Measurements from ENCODE around the gene HIVEP2. TPM values are rescaled to one million over a fixed set of nuclear protein-coding genes. Genes with fewer than 3 reads are reported as not detected.
A peak's percentile ranks its signal among the peaks of the same experiment; 100 is the strongest.

HIVEP2 gene
- total RNA-seq, 1 donor from 2014 or later: 11.8 TPM

DNA sequence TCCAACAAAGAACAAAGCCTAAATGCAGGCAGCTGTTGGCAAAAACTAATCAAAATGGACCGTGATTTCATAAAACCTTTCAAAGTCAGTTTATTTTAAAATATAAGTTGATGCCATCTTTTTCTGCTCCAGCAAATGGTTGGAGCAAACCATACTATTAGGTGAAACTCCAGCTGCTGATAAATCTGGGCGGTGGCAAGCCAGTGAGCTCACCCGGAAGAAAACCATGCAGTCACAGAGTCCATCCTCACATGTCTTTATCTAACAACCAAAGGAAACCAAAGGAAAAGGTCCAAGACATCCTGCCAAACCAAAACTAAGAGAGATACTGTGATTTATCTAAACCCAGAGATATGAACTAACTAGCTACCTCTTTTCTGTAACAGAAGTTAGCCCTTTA lies 72.6 kb downstream of the HIVEP2 start:
- H3K4me1 Mint-ChIP-seq (ENCODE audit: low read depth): peaks cover 52% of the 10 kb centered on the region
- H3K27me3 Mint-ChIP-seq: no peaks in the 10 kb centered on the region
- H3K27ac Mint-ChIP-seq: peak overlapping the region; percentile 68

DNA sequence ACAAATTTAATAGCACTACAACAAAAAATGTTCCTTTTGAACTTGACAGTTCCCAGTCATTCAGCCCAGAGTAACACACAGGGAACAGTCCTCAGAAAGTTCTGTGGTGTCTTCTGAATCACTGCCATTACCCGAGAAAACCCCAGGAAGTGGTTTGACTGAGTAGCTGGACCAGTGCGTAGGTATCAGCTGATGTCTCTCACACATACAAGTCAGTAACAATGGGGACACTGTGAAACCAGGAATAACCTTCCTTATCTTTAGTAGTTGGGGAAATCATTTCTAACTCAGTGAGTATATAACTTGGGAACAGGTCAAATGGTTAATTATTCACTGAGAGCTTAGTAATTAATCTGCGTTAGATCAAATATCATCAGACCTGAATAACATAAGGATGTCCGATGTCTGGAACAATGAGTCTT lies 73.1 kb downstream of the HIVEP2 start:
- Mint-ChIP-seq H3K27ac (peak overlapping the region; percentile 84), H3K36me3 (ENCODE audit: insufficient read depth) (no peaks in the 10 kb centered on the region)

More for the DNA sequence above, 72.6 kb downstream of the HIVEP2 start:
- TF ChIP-seq, protein P1, sequence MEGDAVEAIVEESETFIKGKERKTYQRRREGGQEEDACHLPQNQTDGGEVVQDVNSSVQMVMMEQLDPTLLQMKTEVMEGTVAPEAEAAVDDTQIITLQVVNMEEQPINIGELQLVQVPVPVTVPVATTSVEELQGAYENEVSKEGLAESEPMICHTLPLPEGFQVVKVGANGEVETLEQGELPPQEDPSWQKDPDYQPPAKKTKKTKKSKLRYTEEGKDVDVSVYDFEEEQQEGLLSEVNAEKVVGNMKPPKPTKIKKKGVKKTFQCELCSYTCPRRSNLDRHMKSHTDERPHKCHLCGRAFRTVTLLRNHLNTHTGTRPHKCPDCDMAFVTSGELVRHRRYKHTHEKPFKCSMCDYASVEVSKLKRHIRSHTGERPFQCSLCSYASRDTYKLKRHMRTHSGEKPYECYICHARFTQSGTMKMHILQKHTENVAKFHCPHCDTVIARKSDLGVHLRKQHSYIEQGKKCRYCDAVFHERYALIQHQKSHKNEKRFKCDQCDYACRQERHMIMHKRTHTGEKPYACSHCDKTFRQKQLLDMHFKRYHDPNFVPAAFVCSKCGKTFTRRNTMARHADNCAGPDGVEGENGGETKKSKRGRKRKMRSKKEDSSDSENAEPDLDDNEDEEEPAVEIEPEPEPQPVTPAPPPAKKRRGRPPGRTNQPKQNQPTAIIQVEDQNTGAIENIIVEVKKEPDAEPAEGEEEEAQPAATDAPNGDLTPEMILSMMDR (IDR thresholded peaks at IDR 0.05; ENCODE audit: unreplicated experiment): no peak
- no peak overlapping the region for H3K4me3 Mint-ChIP-seq (ENCODE audit: low read depth)
- no peaks in the 10 kb centered on the region for H3K9me3 Mint-ChIP-seq (ENCODE audit: low read depth)
- no peak for DNase-seq (ENCODE audit: low spot score, unreplicated experiment)
- no peaks in the 10 kb centered on the region for H3K36me3 Mint-ChIP-seq (ENCODE audit: insufficient read depth)

DNA sequence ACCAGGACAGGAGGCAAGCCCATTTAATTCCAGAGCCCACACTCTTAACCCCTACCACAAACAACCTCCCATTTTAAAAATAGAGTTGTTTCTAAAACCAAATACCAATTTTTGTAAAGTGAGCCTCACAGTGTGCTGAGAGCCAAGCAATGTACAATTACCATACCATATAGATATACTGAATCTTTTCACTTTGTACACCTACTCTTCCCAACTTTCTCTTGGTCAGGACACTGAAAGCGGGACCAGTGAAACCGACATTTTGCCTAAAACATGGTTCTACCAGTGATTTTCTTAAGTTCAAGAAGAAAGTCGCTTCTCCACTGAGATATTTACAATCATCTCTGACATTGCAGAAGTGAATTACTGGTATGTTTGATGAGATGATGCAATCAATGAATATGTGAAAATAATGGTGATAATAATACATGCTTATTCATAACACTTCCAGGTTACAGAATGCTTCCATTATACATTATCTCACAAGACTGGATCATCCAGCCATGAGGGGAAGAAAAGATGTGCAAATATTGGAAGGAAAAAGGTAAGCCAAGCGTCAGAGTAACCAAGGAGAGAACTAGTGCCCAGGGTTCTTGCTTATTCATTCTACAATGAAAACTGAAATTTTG lies 74.1 kb downstream of the HIVEP2 start:
- no peaks in the 10 kb centered on the region for H3K27me3 Mint-ChIP-seq
- H3K9me3 Mint-ChIP-seq (ENCODE audit: low read depth): no peaks in the 10 kb centered on the region
- DNase-seq (ENCODE audit: low spot score, unreplicated experiment): no peak
- no peak overlapping the region for H3K4me3 Mint-ChIP-seq (ENCODE audit: low read depth)
- TF ChIP-seq, protein P1 (IDR thresholded peaks at IDR 0.05; ENCODE audit: unreplicated experiment): no peak
- H3K36me3 Mint-ChIP-seq (ENCODE audit: insufficient read depth): no peaks in the 10 kb centered on the region
- H3K27ac Mint-ChIP-seq: peak overlapping the region; percentile 51
- H3K4me1 Mint-ChIP-seq (ENCODE audit: low read depth): peaks cover 62% of the 10 kb centered on the region

More for the DNA sequence above, 73.1 kb downstream of the HIVEP2 start:
- H3K4me3 Mint-ChIP-seq (ENCODE audit: low read depth): no peak overlapping the region
- no peaks in the 10 kb centered on the region for H3K27me3 Mint-ChIP-seq
- H3K4me1 Mint-ChIP-seq (ENCODE audit: low read depth): peaks cover 56% of the 10 kb centered on the region
- no peak for DNase-seq (ENCODE audit: low spot score, unreplicated experiment)
- no peaks in the 10 kb centered on the region for H3K9me3 Mint-ChIP-seq (ENCODE audit: low read depth)
- TF ChIP-seq, protein P1 (IDR thresholded peaks at IDR 0.05; ENCODE audit: unreplicated experiment): no peak

DNA sequence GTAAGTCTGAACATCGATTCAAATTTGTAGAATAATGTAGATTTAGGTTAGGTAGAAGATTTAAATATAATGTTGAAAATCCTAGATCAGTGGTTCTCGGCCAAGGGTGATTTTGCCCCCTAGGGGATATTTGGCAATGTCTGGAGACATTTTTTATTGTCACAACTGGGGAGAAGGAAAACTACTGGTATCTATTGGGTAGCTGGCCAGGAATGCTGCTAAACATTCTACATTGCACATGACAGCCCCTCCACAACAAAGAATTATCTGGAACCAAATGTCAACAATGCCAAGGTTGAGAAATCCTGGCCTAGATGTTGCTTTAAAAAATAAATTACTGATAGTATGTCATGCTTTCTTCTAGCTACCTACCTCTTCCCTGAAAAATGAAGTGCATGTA lies 76.1 kb downstream of the HIVEP2 start:
- DNase-seq (ENCODE audit: low spot score, unreplicated experiment): no peak
- Mint-ChIP-seq H3K4me3 (ENCODE audit: low read depth) (no peak overlapping the region), H3K4me1 (ENCODE audit: low read depth) (peaks cover 51% of the 10 kb centered on the region), H3K27ac (peak overlapping the region; percentile 8), H3K36me3 (ENCODE audit: insufficient read depth) (no peaks in the 10 kb centered on the region), H3K27me3 (no peaks in the 10 kb centered on the region), H3K9me3 (ENCODE audit: low read depth) (no peaks in the 10 kb centered on the region)
- TF ChIP-seq, protein P1 (IDR thresholded peaks at IDR 0.05; ENCODE audit: unreplicated experiment): no peak

DNA sequence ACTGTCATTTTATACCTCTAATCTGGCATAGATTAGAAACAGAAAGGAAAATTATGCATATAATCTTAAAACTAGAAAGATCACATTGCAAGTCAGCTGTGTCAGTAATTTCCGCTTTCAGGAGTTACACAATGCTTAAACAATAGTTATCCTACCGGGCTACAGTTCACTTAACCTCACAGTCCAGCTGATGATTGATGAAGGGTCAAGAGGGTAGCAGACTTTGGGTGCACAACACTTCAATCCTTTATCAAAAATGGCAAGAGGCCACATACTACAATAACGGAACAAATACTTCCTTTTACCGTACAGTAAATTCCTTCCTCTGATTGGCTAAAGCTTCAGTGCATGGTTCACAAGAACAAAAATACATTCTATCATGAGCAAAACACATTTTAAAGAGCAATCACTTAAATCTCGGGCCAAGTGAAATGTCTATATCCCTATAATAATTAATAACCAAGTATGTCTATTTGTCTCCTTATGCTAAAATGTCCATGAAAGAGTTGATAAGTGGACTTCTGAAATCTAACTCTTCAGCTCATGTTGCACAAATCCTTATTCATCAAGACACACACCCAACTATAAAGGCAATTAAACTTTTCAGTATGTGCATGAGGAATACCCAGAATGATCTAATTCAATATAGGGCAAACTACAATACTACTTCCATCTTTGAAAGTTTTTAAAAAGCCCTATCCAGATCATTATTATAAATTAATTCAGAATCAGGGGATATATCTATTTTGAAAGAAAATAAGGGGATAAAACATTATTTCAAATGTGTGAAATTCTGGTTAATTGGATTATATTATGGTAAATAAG lies 76.8 kb downstream of the HIVEP2 start:
- Mint-ChIP-seq H3K27me3 (no peaks in the 10 kb centered on the region), H3K36me3 (ENCODE audit: insufficient read depth) (no peaks in the 10 kb centered on the region), H3K27ac (no peak overlapping the region), H3K4me3 (ENCODE audit: low read depth) (no peak overlapping the region), H3K4me1 (ENCODE audit: low read depth) (peaks cover 49% of the 10 kb centered on the region), H3K9me3 (ENCODE audit: low read depth) (no peaks in the 10 kb centered on the region)
- TF ChIP-seq, protein P1 (IDR thresholded peaks at IDR 0.05; ENCODE audit: unreplicated experiment): no peak
- DNase-seq (ENCODE audit: low spot score, unreplicated experiment): no peak

Measured in progenitor cell of endocrine pancreas (in vitro differentiated cells).